MG63 (cell line): ENCODE data around the gene SNX17. TPM values are rescaled to one million over a fixed set of nuclear protein-coding genes. Genes with fewer than 3 reads are reported as not detected.

ENCODE experiments used
- DNase-seq: peaks from one replicate; pipeline ENCODE4 v3.0.0-alpha.2; 2020
- H3K27me3 ChIP-seq: fragments of 250-450 bp; sonication (Bioruptor Pico); 2 replicates; pipeline ENCODE4 v1.5.1; 2020; ENCODE audit warnings: mild to moderate bottlenecking, moderate library complexity
- H3K36me3 ChIP-seq: fragments of 250-450 bp; sonication (Bioruptor Pico); 2 replicates; pipeline ENCODE4 v1.5.1; 2020; ENCODE audit warnings: mild to moderate bottlenecking, moderate library complexity
- H3K4me3 ChIP-seq: fragments of 250-450 bp; sonication (Bioruptor Pico); 2 replicates; pipeline ENCODE4 v1.5.1; 2020; ENCODE audit warnings: mild to moderate bottlenecking, moderate library complexity
- H3K9me3 ChIP-seq: fragments of 250-450 bp; sonication (Bioruptor Pico); 2 replicates; pipeline ENCODE4 v1.5.1; 2020; ENCODE audit warnings: mild to moderate bottlenecking, moderate library complexity
- total RNA-seq: library from RNA; depleted of rRNA; stranded (reverse); fragments of >200 nt; shearing (Covaris generic); gene quantifications from 2 replicates; pipeline ENCODE4 v1.2.3, GENCODE V29; 2014; ENCODE audit warnings: low replicate concordance

The SNX17 gene
- total RNA-seq, 1 experiment from 2014 or later = 280 TPM

DNA sequence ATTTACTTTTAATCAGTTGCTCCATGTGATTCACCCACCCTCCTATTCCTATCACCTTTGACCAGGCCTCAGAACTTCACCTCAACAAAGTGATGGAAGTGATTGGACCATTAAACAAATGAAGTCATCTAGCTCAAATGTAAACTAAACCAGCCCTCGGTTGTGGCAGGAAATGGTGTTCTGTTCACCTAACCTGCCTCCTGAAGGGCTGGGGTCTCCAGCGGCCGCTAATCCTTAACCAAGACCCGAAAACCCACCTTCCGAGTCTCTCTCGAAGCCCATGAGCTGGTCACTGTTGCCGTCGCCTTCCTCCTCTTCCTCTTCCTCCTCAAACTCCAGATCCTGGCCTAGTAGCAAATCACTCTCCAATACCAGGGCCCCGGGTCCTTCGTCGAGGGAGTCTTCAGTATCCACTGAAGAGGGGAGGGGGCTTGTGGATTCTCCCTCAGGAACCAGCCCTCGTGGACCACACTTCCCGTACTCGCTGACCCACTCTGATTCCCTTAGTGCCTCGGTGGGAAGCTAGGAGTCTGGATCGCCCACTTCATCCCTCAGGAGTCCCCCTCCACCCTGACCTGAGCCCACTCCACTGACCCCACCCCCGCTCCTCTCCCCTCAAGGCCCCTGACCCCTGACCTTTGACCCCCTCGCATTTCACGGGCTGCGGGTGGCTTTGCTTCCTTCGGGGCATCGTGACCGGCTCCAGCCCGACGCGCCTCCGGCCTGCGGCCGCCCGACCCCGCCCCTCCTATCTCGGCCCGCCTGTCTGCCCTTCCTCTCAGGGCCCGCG, 9.6 kb downstream of the SNX17 start:
- Histone ChIP-seq H3K4me3 (peak overlapping the region; percentile 59), H3K36me3 (peaks cover 83% of the 10 kb centered on the region)
- no peak for DNase-seq

DNA sequence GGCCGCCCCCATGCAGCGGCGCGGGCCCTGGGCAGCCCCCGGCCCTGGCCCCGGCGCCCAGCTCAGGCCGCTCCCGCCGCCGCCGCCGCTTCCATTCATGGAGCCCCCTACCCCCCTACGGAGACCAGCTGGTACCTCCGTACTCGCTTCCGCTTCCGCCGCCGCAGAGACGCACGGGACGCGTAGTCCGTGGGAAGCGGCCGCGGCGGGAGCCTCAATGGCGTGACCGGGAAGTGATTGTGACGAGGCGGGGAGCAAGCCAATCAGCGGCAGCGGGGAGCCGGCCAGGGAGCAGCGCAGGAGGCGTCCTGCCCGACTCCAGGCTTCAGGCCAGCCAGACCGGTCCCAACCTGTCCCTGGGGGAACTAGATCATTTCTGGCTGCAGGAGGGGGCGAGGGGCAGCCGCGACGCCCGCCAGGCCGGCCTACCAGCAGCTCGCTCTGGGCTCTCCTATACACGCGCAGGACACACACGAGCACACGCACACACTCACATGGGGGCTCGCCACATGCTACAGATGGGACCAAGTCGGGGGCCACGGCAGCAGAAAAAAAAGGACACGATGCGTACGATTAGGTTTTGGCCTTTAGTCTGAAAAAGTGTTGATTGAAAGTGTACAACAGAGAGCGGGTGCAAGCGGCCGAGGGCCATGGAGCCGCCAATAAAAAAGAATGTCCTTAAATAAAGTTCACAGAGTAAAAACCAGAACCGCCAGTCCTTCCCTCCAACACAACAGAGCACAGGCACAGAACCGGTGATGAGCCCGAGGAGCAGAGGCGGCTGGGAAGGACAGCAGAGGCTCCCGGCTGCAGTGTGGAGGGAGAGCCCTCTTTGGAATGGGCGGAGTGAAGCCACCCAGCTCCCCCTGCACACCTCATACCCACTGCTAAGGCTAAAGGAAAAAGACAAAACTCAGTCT, 10.5 kb downstream of the SNX17 start, which contains the start of gene ZNF513:
ZNF513 (minus strand) TSS at position 109 of the 920 bp plus-strand sequence. CDS start 208 bp downstream, outside the sequence.
- peaks cover 83% of the 10 kb centered on the region for H3K36me3 ChIP-seq
- H3K9me3 ChIP-seq = no peaks in the 10 kb centered on the region
- peak within 1 kb of the TSS; percentile 59 for H3K4me3 ChIP-seq
- DNase-seq = peak; percentile 93
- H3K27me3 ChIP-seq = no peaks in the 10 kb centered on the region

More for the DNA sequence above, 9.6 kb downstream of the SNX17 start:
- no peaks in the 10 kb centered on the region for H3K9me3 ChIP-seq
- no peaks in the 10 kb centered on the region for H3K27me3 ChIP-seq

DNA sequence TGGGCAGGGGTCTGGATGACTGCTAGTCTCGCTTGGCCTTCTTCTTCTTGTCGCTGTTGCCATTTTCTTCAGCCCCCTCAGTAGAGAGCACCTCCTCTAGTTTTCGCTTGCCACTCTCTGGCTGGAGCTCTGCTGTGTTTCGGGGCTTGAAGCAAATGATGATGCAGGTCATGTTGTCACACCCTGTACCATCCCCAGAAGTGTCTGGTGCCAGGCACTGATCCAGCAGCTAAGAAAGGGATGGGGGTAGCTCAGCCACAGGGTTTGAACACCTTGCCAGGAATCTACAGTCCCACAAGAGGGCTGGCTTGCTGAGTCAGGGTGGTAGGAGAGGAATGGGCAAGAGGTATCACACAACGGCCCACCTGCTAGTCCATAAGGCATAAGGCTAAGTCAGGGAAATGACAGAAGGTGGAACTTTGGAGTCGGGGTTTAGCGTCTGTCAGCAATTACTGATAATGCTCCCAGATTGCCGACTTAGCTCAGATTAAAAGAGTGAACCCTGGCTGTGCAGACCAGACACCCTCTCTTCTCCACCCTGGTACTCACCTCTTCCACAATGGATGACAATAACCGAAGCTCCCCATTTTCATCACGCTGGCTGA, 11.3 kb downstream of the SNX17 start:
- no peak overlapping the region for H3K4me3 ChIP-seq
- no peak for DNase-seq
- no peaks in the 10 kb centered on the region for H3K9me3 ChIP-seq
- peaks cover 83% of the 10 kb centered on the region for H3K36me3 ChIP-seq
- H3K27me3 ChIP-seq = no peaks in the 10 kb centered on the region

DNA sequence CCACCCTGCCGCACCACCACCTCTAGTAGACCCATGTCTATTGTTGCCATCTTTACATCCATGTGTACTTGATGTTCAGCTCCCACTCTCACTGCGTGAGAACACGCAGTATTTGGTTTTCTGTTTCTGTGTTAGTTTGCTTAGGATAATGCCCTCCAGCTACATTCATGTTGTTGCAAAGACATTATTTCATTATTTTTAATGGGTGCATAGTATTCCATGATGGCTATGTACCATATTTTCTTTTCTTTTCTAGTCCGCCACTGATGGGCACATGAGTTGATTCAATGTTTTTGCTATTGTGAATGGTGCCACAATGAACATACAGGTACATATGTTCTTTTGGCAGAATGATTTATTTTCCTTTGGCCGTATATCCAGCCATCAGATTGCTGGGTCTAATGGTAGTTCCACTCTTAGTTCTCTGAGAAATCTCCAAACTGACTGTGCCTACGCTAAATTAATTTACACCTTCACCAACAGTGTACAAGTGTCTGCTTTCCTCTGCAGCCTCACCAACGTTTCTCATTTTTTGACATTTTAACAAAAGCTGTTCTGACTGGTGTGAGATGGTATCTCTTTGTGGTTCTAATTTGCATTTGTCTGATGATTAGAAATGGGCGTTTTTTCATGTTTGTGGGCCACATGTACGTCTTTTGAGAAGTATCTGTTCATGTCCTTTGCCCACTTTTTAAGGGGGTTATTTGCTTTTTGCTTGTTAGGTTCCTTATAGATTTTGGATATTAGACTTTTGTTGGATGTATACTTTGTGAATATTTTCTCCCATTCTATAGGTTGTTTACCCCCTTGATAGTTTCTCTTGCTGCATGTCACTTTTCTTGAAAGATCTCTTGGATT, 20.6 kb downstream of the SNX17 start:
- H3K4me3 ChIP-seq = no peak overlapping the region
- no peaks in the 10 kb centered on the region for H3K27me3 ChIP-seq
- H3K9me3 ChIP-seq = no peaks in the 10 kb centered on the region
- H3K36me3 ChIP-seq = peaks cover 32% of the 10 kb centered on the region
- no peak for DNase-seq

DNA sequence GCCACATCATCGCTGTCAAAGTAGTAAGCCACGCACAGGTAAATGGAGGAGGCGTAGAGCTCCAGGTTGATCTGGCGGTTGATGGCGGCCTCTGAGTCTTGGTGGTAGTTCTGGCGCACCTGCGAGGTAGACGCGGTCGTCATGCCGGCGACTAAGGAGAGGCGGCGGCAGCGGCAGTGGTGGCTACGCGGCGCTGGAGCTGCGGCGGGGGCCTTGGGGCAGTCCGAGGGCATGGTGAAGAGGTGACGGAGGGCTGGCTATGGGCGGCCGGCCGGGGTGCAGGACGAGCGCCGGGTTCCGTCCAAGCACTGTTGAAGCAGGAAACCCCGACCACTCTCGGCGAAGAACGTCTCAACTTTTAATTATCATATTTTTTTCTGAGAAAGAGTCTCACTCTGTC, 22.8 kb downstream of the SNX17 start:
- no peak overlapping the region for H3K4me3 ChIP-seq
- peaks cover 22% of the 10 kb centered on the region for H3K36me3 ChIP-seq
- no peaks in the 10 kb centered on the region for H3K9me3 ChIP-seq
- no peak for DNase-seq
- H3K27me3 ChIP-seq = no peaks in the 10 kb centered on the region

DNA sequence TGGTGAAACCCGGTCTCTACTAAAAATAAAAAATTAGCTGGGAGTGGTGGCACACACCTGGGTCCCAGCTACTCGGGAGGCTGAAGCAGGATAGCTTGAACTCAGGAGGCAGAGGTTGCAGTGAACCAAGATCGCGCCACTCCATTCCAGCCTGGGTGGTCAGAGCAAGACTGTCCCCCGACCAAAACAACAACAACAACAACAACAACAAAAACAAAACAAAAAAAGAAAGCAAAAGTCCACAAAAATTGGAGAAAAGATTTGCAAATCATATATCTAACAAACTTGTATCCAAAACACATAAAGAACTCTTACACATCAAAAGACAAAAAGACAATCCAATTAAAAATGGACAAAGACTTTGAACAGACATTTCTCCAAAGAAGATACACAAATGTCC, 28.5 kb downstream of the SNX17 start:
- H3K9me3 ChIP-seq = no peaks in the 10 kb centered on the region
- no peak overlapping the region for H3K4me3 ChIP-seq
- H3K27me3 ChIP-seq = no peaks in the 10 kb centered on the region
- no peak for DNase-seq
- H3K36me3 ChIP-seq = peaks cover 33% of the 10 kb centered on the region

DNA sequence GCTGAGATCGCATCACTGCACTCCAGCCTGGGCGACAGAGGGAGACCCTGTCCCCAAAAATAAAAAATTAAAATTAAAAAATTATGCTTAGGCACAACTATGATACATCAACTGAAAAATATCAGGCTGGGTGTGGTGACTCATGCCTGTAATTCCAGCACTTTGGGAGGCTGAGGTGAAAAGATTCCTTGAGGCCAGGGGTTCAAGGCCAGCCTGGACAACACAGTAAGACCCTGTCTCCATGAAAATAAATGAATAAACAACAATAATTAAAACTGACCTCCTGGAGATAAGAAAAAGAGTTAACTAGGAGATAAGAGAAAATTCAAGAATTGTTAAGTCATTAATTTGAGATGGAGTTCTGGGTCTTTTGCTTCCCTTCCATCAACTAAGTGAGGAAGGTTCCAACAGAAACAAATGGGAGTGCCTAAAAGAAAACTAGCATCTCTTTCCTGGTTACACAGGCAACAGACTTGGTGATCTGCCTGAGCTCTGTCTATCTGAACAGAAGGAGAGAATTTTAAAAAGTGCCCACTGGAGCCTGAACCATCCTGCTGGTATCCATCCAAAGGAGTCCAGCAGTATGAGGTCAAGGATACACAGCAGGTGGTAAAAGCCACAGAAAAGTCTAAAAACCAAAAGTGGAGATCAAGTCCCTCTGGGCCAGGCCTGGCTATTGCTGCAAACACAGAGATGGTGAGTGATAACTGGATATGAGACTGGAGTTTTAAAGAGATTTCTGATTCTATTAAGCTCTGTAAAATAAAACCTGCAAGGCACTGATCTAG, 30.1 kb downstream of the SNX17 start:
- peaks cover 45% of the 10 kb centered on the region for H3K36me3 ChIP-seq
- H3K27me3 ChIP-seq = no peaks in the 10 kb centered on the region
- DNase-seq = peak; percentile 22
- H3K4me3 ChIP-seq = no peak overlapping the region
- no peaks in the 10 kb centered on the region for H3K9me3 ChIP-seq

DNA sequence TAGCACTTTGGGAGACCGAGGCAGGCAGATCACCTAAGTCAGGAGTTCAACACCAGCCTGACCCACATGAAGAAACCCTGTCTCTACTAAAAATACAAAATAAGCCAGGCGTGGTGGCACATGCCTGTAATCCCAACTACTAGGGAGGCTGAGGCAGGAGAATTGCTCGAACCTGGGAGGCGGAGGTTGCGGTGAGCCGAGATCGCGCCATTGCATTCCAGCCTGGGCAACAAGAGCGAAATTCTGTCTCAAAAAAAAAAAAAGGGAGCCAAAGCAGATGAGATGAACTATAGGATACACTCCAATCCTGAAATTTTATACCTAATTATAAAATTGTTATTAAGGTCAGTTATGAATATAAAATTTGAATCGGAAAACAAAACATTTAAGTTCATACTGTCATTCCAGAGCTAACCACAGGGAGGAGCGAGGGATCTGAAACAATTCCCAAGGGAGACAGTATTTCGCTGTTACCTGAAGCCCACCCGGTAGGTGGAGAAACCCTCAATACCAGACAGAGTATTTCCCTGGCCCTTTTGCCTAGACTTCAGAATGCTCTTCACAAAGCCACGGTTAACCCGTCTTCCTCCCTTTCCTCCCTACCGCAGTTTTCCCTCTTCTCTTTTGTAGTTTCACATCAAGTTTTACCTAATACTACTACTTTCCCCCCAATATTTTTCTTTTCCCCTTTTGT, 37.5 kb downstream of the SNX17 start:
- Histone ChIP-seq H3K9me3 (no peaks in the 10 kb centered on the region), H3K27me3 (no peaks in the 10 kb centered on the region), H3K36me3 (peaks cover 41% of the 10 kb centered on the region), H3K4me3 (peak overlapping the region; percentile 75)
- DNase-seq = no peak

DNA sequence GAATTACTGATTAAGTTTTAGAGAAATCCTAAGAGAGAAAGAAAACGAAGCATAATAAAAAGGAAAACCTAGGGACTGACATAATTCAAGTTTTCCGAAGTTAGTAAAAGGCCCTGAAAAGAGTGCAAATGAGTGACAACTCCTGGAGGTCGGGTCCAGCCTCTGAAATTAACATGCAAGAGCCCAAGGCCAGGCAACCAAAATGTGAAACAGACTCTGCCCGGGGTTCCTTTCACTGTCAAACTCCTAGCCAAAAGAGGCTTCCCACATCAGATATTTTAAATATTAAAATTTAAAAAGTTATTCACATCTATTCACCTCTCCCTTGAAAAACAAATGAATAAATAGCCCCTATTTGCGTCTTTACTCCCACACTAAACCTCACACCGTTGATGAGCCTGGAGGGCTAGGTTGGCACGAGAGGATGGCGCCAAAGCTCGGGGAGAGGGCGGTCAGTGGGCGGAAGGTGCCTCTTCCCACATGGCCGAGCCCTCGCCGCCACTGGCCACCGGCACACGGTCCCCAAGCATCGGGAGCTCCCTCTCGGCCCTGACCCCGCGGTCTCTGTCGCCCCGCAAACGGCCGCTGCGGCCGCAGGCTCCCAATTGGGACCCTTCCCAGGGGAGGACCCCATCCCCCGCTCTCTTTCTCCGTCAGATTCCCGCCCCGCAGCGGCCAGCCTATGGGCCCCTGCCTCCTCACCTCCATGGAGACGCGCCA, 38.3 kb downstream of the SNX17 start:
- peaks cover 35% of the 10 kb centered on the region for H3K36me3 ChIP-seq
- H3K9me3 ChIP-seq = no peaks in the 10 kb centered on the region
- DNase-seq = peak; percentile 42
- peak overlapping the region; percentile 75 for H3K4me3 ChIP-seq
- no peaks in the 10 kb centered on the region for H3K27me3 ChIP-seq

DNA sequence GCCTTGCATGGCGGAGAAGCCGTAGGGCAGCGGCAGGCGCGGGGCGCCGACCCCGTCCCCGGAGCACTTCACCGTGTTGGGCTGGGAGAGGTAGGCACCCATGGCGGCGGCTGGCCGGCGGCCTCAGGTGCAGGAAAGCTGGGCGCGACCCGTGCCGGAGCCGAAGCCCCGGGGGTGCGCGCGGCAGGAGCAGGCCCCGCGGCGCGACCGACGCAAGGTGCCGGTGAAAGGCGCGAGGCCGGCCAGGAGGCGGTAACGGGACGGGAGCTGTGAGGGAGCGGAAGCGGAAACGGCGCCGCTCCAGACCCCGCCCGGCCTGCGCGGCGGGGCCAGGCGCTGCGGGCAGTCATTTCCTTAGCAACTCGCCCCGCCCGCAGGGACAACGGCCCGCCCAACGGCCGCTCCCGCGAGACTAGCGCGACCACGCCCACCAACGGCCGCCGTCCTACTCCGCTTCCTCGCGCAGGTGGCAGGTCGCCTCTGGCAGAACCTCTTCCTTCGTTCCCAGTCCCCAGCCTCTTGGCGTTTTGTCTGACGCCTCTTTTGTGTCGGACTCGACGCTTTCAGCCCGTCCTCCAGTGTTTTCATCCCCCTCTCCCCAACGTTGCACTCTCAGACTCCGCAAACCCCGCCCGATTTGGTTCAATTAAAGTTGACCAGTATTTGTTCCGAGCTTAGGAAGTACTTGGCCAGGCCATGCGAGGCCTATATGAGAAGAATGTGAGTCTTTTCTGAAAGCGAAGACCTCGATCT, 39.1 kb downstream of the SNX17 start, which contains the start of gene PPM1G:
PPM1G (minus strand) TSS at position 271 of the 753 bp plus-strand sequence; CDS start at position 102, 169 bp downstream.
- Histone ChIP-seq H3K9me3 (no peaks in the 10 kb centered on the region), H3K27me3 (no peaks in the 10 kb centered on the region), H3K36me3 (peaks cover 28% of the 10 kb centered on the region), H3K4me3 (peak within 1 kb of the TSS; percentile 75)
- DNase-seq = peak; percentile 93

DNA sequence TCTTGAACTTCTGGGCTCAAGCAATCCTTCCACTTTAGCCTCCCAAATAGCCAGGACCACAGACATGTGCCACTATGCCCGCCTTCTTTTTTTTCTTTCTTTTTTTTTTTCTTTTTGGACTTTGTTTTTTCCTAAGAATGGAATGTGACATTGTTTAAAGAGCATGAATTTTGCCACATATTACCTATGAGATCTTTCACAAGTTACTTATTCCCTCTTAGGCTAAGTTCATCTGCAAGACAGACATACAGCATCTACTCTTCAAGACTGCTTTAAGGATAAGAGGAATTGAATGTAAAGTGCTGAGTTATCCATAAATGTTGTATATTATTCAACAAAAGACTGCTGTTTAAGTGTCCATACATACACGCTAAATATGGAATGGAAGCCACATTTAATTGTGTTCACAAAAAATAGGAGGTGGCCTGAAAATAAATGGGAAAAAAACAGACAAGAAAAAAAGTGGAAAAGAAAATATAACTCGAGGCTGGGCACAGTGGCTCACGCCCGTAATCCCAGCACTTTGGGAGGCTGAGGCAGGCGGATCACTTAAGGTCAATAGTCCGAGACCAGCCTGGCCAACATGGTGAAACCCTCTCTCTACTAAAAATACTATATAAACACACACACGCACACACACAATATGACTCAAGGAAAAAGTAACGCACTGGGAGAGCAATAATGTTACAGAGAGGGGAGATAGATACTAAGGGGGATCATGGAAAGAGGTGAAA, 42.2 kb downstream of the SNX17 start:
- DNase-seq = no peak
- no peaks in the 10 kb centered on the region for H3K9me3 ChIP-seq
- H3K27me3 ChIP-seq = no peaks in the 10 kb centered on the region
- no peak overlapping the region for H3K4me3 ChIP-seq
- H3K36me3 ChIP-seq = peaks cover 3% of the 10 kb centered on the region

DNA sequence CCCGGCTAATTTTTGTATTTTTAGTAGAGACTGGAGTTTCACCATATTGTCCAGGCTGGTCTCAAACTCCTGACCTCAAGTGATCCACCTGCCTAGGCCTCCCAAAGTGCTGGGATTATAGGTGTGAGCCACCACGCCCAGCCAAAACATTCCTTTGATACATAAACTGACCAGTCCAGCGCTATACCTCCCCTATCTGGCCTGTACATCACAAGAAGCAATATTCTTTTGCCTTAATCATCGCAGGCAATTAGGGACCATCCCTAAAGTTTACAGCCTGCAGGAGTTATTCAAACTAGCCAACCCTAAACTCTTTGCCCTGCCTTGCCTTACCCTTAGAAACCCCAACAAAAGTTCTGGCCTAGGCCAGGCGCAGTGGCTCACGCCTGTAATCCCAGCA, 45.7 kb downstream of the SNX17 start:
- Histone ChIP-seq H3K36me3 (no peaks in the 10 kb centered on the region), H3K4me3 (no peak overlapping the region), H3K9me3 (no peaks in the 10 kb centered on the region), H3K27me3 (no peaks in the 10 kb centered on the region)
- no peak for DNase-seq

DNA sequence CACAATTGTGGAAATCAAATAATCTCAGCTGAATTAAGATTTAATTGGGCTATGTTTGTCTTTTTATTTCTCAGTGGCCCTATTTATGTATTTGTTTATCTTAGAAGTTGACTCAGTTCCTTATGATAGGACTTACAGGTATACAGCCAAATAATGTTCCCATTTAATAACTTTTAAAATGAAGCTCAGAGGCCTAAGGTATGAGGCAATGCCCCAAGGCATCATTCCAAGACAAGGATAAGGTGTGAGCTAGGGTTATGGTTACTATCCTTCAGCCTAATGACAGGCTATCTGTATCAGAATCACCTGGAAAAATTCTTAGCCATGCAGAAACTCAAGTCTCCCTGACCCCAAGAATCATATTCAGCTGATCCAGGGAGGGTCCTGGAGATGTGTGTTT, 50.6 kb downstream of the SNX17 start:
- H3K36me3 ChIP-seq = no peaks in the 10 kb centered on the region
- DNase-seq = no peak
- H3K4me3 ChIP-seq = no peak overlapping the region
- no peaks in the 10 kb centered on the region for H3K27me3 ChIP-seq
- no peaks in the 10 kb centered on the region for H3K9me3 ChIP-seq
